DMS79 treated with DMSO at 0.1 percent for 48 hours (cell line): ENCODE results near the gene SLC26A11.
"Not testable (repeated sequence)": the region's sequence is repeated elsewhere in the genome, so short reads cannot be mapped to it uniquely, and the experiment has no call there.

ENCODE experiments used
- DNase-seq: peaks from one replicate; lab custom pipeline; 2025; lab: John Stamatoyannopoulos, UW

The SLC26A11 gene

DNA sequence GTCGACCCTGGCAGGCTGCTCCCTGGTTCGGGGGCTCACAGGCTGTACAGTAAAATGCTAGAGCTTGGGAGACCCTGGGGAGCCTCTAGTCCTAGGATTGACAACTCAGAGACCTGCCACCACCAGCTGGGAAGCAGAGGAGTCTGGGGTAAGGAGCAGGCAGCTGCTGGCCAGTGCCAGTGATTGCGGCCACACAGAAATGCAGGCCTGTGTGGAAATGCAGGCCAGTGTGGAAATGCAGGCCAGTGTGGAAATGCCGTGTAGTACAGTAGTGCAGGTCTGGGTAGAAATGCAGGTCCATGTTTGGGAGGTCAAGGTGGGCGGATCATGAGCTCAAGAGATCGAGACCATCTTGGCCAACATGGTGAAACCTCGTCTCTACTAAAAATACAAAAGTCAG lies 23.6 kb upstream of the SLC26A11 start:
- DNase-seq = no peak

DNA sequence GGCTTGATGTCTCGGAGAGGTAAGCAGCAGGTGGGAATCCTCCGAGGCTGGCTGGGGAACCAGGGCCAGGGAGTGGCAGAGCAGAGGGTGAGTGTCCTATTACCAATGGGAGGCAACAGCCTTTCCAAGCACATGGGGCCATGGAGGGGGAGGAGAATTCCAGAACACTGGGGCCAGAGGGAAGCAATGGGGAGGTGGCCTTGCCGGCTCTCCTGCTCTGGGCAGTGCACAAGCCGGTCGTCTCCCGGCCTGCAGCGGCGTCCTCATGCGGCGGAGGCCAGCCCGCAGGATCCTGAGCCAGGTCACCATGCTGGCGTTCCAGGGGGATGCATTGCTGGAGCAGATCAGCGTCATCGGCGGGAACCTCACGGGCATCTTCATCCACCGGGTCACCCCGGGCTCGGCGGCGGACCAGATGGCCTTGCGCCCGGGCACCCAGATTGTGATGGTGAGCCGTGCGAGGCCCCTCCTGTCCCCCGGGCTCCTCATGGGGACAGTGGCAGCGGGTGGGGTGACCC lies 22.0 kb upstream of the SLC26A11 start:
- no peak for DNase-seq

DNA sequence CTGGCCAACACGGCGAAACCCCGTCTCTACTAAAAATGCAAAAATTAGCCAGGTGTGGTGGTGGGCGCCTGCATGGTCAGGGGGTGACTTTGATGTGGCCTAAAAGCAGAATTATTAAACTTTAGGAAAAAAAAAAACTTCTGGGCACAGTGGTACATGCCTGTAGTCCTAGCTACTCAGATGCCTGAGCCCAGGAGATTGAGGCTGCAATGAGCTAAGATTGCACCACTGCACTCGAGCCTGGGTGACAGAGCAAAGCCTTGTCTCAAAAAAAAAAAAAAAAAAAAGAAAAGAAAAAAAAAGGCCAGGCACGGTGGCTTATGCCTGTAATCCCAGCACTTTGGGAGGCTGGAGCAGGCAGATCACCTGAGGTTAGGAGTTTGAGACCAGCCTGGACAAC lies 20.9 kb upstream of the SLC26A11 start:
- DNase-seq = not testable (repeated sequence)

DNA sequence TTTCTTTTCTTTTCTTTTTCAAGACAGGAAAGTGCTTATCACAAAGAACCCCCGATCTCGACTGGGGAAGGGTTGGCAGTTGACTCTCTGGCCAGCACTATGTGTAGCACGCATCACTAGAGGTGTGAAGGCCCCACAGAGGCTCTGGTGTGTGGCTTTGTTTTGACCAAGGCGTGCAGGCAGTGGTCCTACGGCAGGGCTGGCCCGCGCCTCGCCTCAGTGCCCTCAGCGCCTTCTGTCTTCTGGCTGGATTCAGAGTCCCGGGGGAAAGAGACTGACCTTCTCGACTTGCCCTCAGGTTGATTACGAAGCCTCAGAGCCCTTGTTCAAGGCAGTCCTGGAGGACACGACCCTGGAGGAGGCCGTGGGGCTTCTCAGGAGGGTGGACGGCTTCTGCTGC lies 18.8 kb upstream of the SLC26A11 start:
- DNase-seq = no peak

DNA sequence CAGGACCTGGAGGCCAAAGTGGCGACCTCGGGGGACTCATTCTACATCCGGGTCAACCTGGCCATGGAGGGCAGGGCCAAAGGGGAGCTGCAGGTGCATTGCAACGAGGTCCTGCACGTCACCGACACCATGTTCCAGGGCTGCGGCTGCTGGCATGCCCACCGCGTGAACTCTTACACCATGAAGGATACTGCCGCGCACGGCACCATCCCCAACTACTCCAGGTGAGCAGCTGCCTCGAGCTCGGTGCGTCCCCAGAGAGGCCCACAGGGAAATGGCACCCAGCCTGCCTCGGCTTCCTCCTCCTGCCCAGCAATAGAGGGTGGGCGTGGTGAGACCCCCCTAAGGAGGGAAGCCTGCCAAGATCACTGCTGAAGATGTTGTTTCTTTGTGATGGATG lies 18.0 kb upstream of the SLC26A11 start:
- DNase-seq = no peak

DNA sequence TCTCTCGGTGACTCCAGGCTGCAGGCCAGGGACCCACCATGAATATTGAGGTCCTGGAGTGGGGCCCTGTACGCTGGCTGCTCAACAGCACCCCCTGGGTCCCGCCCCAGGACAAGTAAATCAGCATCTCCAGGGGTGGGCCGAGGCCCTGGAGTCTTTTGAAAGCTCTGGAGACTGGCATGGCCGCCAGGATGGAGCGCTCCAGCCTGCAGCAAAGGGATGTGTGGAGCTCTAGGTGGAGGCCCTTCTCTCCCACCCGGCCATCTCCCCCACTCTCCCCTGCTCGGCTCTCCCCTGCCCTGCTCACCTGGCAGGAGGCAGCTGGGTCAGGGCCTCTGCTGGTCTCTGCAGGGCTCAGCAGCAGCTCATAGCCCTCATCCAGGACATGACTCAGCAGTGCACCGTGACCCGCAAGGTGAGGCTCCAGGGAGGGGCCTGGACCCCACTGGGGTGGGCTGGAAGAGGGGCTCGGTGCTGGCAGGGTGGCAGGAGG lies 16.7 kb upstream of the SLC26A11 start:
- no peak for DNase-seq

DNA sequence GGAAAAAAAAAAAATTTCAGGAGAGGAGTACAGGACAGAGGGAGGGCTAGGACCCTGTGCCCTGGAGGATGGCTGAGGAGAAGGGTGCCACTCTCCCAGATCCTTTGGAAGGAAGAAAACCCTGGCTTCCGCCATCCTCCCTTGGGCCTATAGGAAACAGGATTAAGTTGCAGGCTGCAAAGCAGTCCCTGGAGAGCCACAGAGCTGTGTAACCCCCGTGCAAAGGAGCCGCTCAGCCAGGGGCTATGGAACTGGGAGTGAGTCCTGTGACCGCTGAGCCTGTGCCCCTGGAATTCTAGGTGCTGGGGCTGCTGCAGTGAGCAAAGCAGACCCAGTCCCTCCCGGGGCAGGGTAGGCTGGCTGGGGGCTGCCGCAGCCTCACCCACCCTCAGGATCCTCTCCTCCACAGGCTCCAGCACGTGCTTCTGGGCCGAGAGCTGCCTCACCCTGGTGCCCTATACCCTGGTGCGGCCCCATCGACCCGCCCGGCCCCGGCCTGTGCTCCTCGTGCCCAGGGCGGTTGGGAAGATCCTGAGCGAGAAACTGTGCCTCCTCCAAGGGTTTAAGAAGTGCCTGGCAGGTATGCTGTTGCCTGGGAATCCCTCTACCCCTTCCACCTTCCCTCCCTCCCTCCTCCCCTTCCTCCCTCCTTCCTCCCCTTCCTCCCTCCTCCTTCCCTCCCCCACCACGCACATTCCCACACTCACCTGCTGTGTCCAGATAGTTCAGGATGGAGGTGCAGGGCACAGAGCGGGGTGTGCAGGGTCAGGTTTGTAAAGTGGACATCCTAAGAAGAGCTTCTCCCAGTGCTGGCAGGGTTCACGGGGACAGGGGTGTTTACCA lies 15.4 kb upstream of the SLC26A11 start:
- DNase-seq = no peak

DNA sequence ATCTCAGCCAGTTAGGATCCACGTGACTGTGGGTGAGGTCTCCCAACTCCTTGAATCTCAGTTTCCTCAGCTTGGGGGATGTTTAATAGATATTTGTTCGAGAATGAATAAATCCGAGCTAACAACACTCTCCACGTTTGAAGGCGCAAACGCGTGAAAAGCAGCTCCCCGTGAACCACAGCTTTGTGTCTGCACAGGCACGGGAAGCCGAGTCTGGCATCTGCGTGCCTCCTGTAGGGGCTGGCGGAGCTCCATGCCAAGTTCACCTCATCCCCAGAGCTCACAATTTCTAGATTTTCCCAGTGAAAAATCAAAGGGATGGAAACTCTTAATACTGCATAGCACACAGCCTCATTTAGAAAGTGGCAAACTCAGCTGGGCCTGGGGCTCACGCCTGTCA lies 14.4 kb upstream of the SLC26A11 start:
- DNase-seq = no peak

DNA sequence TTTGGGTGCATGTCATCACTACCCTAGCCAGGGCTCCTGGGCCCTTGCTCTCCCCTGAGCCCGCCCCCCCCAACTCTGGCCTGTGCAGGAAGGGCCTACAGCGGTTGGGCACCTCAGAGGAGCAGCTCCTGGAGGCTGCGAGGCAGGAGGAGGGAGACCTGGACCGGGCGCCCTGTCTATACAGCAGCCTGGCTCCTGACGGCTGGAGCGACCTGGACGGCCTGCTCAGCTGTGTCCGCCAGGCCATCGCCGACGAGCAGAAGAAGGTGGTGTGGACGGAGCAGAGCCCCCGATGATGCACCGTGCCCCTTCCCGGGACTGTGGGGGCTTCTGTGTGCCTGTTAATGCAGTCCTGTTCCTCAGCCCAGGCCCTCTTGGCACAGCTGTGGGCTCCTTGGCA lies 12.2 kb upstream of the SLC26A11 start:
- DNase-seq = no peak

DNA sequence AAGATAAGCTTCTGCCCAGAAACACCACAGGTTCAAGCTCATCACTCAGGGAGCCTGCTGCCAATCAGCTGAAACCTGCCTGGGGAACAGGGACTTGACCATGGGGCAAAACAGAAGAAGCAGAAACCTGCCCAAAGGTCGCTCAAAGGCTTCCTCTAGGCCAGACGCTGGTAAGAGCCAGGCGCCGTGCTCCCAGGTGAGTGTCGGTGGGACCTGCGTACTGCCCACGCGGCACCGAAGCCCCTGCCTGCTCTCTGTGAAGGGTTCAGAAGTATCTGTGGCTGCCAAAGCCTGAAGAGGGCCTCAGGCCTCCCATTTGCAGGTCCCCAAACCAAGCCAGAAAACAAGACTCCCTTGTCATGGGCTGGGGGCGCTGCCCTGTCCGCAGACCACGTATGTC lies 10.5 kb upstream of the SLC26A11 start:
- no peak for DNase-seq

DNA sequence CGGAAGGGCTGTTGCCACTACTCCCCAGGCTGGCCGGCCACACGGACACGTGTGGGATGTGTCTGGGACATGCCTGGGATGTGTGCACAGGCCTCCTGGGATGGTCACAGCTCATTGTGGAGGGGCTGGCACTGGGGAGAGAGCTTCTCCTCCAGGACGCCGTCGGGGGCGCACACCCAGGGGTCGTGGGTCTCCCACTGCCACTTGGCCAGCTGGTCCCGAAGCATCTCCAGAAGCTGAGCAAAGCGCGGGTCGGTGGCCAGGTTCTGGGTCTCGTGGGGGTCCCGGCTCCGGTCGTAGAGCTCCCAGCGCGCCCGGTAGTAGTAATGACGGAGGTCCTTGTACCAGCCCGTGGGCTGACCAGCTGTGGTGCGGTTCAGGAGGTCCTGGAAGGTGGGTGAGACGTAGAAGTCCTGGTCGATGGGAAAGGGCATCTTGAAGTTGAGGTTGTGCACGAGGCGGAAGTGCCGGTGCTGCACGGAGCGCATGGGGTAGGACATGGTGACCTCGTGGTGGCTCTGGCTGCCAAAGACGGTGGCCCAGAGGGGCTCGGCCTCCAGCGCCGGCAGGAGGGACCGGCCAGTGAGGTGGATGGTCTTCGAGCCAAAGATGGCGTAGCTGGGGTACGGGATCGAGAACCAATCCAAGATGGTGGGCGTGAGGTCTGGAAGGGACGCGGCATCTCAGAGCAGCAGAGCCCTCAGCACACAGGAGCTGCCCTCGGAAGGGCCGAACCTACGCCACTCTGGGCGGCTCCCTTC lies 9.7 kb upstream of the SLC26A11 start:
- DNase-seq = no peak

DNA sequence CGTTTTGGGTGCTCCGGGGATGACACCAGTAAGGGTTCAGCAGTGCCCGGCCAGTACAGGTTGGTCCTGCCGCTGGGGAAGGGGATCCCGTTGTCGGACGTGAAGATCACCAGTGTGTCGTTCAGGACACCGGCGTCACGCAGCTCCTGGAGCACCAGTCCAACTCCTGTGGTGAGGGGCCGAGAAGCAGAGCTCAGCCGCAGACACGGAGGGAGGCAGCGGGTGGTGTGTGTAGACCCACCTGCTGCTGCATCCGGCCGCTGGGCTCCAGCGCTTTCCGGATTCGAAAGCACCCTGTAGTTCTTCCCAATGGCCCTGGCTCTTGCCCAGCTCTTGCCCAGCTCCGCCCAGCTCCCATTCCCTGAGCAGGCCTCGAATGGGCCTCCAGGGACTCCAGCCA lies 8.1 kb upstream of the SLC26A11 start:
- no peak for DNase-seq

DNA sequence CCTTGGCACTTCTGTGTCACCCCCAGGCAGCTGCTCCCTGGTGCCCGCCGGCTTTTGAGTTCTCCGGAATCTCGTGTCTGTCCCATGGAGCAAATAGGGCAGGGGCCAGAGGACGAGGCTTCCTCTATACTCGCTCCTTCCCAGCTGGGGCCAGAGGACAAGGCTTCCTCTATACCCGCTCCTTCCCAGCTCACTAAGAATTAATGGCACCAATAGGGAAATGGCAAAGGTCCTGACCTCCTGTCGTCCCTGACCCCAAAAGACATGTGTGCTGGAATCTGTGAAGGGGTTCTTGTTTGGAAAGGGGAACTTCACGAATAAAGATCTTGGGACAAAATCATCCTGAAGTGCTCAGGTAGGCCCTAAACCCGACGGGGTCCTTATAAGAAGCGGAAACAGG lies 7.7 kb upstream of the SLC26A11 start:
- no peak for DNase-seq

DNA sequence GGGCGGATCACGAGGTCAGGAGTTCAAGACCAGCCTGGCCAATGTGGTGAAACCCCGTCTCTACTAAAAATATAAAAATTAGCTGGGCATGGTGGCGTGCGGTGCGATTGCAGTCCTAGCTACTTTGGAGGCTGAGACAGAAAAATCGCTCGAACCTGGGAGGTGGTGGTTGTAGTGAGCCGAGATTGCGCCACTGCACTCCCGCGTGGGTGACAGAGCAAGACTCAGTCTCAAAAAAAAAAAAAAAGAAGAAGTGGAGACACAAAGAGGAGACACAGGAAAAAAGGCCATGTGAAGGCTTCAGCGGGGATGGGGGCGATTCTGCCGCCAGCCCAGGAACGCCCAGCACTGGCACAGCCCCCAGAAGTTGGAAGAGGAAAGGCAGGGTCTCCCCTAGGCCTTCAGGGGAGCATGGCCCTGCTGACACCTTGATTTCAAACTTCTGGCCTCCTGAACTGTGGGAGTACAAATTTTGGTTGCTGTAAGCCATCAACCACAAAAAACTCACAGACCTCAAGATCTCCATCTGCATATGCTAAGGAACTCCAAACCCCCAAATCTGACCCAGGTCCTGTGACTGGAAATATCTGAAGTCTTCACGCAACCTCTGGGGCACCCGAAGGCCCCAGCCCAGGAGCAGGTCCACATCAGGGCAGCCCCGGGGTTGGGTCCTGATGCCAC lies 7.1 kb upstream of the SLC26A11 start:
- DNase-seq = no peak

DNA sequence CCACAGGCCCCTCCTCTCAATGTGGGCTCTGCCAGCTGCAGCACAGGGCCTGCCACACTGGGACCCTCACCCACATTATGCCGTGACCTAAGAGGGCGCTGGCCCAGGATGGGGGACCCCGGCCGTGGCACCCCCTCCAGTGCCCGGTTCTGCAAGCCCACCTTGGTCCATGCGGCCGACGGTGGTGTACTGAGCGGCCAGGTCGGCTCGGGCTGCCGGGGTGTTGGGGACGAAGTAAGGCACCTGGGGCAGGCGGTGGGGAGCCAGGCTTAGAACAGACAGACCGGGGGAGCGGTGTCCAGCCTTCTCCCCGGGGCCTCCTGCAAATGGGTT lies 6.6 kb upstream of the SLC26A11 start:
- DNase-seq = no peak

DNA sequence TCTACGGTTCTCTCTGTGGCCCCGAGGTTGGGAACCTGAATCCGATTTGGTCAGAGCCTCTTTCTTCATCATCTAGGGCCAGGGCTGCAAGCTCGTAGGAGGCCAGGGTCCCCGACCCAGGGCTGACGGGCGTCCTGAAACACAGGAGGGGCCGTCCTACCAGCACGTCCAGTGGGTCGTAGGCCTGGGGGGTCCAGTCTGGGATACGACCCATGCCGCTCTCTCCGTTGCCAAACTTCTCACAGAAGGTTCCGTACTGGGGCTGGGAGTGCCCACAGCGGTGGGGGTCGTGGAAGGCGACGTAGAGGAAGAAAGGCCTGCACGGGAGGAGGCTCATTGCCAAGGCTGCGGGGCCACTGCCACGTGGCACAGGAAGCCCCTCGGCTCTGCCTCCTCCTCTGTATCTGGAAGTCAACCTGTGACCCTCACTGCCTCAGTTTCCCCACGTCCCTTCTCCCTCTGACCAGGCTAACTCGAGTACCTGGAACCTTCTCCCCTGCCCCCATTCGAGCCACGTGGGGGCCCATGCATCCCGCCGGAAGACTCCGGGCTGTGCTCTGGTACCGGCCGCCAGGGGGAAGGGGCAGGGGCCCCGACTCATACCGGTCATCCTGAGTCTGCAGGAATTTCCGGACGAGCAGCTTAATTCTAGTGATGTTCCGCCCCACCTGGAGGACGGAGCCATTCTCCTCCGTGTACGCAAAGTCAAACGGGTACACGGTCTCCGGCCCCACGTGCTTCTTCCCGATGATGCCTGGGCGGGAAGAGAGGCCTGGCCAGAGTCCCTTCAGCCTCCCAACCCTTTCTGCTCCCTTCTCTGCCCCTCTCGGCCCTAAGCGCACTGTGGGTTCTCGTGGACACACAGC lies 6.0 kb upstream of the SLC26A11 start:
- DNase-seq = no peak

DNA sequence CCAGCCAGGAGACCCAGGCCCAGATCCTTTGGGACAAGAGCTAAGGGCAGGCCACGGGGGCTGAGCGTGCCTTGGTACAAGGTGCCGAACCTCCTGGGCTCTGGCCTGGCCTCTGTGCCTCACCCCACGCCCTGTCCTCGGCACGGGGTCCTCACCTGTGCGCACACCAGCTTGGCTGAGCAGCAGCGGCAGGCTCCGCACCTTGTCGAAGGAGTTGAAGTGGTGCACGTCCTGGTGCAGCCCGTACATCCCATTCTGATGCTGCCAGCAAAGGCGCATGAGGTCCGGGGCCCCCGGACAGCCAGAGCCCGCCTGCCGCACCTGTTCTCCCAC lies 5.4 kb upstream of the SLC26A11 start:
- no peak for DNase-seq

DNA sequence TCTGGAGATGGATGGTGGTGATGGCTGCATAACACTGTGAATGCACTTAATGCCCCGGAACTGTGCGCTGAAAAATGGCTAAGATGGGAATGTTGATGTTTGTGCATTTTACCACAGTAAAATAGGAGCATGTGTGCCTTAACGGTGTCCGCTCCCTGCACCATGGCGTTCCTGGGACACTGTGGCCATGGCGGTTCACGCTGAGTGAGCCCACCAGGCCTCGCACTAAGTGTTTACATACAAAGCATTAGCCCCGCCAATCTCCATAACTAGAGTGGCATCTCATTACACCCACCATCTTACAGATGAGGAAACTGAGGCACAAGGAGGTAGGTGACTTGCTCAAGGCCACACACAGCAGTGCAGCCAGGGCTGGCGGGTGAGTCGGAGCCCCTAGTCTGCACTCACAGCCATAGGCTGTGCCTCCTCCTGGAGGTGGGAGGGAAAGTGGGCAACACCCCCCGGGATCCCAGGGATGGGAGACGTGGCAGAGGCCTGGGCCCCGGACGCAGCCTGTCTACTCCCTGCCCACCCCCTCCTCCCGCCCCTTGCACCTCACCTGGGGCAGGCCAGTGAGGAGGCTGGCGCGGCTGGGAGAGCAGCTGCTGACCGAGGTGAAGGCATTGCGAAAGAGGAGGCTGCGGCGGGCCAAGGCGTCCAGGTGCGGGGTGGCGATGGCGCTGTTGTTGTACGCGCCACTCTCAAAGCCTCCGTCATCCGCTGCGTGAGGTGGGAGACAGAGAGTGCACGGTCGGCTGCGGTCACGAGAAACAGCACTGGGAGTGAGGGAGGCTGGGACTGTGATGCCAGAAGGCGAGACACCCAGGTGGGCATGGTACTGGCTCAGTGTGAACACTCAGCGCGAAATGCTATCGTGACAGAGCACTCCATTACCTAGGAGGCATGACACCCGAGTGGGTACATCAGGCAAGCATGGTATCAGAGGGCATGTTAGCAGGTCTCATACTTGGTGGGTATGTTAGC lies 3.5 kb upstream of the SLC26A11 start:
- DNase-seq = no peak

DNA sequence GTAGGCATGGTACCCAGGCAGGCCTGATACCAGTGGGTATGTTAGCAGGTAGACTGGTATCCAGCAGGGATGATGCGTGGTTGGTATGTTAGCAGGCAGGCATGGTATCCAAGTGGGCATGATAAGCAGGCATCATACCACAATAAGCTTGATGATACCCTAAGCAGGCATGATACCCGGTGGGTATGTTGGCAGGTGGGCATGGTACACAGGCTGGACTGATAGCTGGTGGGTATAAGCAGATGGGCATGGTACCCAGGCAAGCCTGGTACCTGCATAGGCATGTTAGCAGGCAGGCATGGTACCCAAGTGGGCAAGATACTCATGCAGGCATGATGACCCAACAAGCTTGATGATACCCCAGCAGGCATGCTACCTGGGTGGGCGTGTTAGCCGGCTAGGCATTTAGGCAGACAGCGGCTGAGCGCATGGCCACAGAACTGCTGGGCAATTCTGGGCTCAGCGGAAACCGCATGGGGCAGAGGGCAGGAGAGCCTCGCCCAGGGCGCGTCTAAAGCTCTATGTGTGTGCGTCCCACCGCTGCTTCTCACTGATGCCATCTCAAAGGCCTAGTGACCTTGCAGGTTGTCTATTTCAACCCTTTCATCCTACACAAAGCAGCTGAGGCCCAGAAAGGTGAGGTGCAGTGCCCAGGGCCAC lies 2.4 kb upstream of the SLC26A11 start:
- DNase-seq = no peak

DNA sequence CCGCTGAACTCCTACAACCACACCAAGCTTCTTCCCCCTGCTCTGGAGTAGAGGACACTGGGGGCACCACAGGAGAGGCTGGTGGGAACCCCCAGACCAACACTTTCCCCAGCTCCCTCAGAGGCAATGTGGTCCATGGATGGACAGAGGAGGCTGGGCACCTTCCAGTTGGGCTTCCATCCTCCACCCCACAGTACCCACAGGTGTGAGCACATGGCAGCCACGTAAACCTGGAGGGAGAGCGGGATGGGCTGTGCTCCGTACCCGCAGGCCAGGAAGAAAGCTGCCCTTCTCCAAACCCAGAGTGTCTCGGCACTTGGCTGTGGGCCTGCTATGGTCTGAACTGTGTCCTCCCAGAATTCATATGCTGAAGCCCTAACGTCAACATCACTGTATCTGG lies 1.8 kb upstream of the SLC26A11 start:
- DNase-seq = no peak
